ENCODE measurements around the gene ZNF513. TPM values are rescaled to one million over a fixed set of nuclear protein-coding genes. Genes with fewer than 3 reads are reported as not detected.

ZNF513 gene
- total RNA-seq, 1 experiment from 2014 or later, result 12.8 TPM

- Histone ChIP-seq H3K9me2 (ENCODE audit: insufficient read depth) (no peaks in the 10 kb centered on the region), H3K4me3 (replicated peaks in 1 of 2; ENCODE audit: low read depth in 1 of 2, low read length in 2 of 2) (no peak overlapping the region), H3K9me3 (ENCODE audit: control insufficient read depth in 1 of 2, insufficient read depth in 1 of 2, low read depth in 1 of 2, low read length in 2 of 2) (no peaks in the 10 kb centered on the region), H3K27ac (ENCODE audit: low read depth, low read length) (no peak overlapping the region), H3K36me3 (ENCODE audit: control insufficient read depth in 1 of 2, insufficient read depth in 2 of 2, low read length in 2 of 2) (peaks cover 7 to 16% of the 10 kb centered on the region in 2 experiments; a peak in 2 of 4 replicates), H3K4me2 (ENCODE audit: low read length) (no peak overlapping the region), H3K9ac (ENCODE audit: low read length) (no peak overlapping the region), H3K27me3 (ENCODE audit: insufficient read depth, low read length) (no peaks in the 10 kb centered on the region), H2AFZ (ENCODE audit: low read depth, low read length, poor library complexity, severe bottlenecking) (no peak overlapping the region), H3K4me1 (ENCODE audit: control insufficient read depth in 1 of 2, insufficient read depth in 2 of 2, low read length in 2 of 2) (peaks cover 2 to 4% of the 10 kb centered on the region in 2 experiments; a peak in 2 of 4 replicates), H4K20me1 (ENCODE audit: insufficient read depth) (peaks cover 25% of the 10 kb centered on the region; the same call in 1 of the 2 replicates), H3K79me2 (ENCODE audit: insufficient read depth, low read length) (peaks cover 100% of the 10 kb centered on the region)
- ChIA-PET RAD21 (ENCODE audit: low non-redundant PET in 1 of 2, low total read pairs in 2 of 2, uncharacterized antibody in 2 of 2, unreplicated experiment in 2 of 2) (no interaction called here), CTCF (no interaction called here), POLR2A (no interaction called here)
- no peak for DNase-seq (ENCODE audit: low read depth, low spot score)
- no peak for ATAC-seq
- no TSS peak for BruUV-seq (replicated peaks)
- intact Hi-C loops (cut with micrococcal nuclease), result no loop called here
- no peak for TF ChIP-seq SIN3A (IDR thresholded peaks at IDR 0.05; ENCODE audit: low read depth)
- TF ChIP-seq, protein P1, sequence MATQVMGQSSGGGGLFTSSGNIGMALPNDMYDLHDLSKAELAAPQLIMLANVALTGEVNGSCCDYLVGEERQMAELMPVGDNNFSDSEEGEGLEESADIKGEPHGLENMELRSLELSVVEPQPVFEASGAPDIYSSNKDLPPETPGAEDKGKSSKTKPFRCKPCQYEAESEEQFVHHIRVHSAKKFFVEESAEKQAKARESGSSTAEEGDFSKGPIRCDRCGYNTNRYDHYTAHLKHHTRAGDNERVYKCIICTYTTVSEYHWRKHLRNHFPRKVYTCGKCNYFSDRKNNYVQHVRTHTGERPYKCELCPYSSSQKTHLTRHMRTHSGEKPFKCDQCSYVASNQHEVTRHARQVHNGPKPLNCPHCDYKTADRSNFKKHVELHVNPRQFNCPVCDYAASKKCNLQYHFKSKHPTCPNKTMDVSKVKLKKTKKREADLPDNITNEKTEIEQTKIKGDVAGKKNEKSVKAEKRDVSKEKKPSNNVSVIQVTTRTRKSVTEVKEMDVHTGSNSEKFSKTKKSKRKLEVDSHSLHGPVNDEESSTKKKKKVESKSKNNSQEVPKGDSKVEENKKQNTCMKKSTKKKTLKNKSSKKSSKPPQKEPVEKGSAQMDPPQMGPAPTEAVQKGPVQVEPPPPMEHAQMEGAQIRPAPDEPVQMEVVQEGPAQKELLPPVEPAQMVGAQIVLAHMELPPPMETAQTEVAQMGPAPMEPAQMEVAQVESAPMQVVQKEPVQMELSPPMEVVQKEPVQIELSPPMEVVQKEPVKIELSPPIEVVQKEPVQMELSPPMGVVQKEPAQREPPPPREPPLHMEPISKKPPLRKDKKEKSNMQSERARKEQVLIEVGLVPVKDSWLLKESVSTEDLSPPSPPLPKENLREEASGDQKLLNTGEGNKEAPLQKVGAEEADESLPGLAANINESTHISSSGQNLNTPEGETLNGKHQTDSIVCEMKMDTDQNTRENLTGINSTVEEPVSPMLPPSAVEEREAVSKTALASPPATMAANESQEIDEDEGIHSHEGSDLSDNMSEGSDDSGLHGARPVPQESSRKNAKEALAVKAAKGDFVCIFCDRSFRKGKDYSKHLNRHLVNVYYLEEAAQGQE (IDR thresholded peaks at IDR 0.05; ENCODE audit: low read depth), result no peak
Measured at GRCh38 chr2:27393225-27393624, 12.7 kb upstream of the ZNF513 start.

DNA sequence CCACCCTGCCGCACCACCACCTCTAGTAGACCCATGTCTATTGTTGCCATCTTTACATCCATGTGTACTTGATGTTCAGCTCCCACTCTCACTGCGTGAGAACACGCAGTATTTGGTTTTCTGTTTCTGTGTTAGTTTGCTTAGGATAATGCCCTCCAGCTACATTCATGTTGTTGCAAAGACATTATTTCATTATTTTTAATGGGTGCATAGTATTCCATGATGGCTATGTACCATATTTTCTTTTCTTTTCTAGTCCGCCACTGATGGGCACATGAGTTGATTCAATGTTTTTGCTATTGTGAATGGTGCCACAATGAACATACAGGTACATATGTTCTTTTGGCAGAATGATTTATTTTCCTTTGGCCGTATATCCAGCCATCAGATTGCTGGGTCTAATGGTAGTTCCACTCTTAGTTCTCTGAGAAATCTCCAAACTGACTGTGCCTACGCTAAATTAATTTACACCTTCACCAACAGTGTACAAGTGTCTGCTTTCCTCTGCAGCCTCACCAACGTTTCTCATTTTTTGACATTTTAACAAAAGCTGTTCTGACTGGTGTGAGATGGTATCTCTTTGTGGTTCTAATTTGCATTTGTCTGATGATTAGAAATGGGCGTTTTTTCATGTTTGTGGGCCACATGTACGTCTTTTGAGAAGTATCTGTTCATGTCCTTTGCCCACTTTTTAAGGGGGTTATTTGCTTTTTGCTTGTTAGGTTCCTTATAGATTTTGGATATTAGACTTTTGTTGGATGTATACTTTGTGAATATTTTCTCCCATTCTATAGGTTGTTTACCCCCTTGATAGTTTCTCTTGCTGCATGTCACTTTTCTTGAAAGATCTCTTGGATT is 10.5 kb upstream of the ZNF513 start:
- H3K4me3 ChIP-seq (replicated peaks in 1 of 2; ENCODE audit: low read depth in 1 of 2, low read length in 2 of 2), result no peak overlapping the region
- H3K27ac ChIP-seq (ENCODE audit: low read depth, low read length), result no peak overlapping the region
- H3K4me2 ChIP-seq (ENCODE audit: low read length), result no peak overlapping the region
- CTCF ChIA-PET, result no interaction called here
- H4K20me1 ChIP-seq (ENCODE audit: insufficient read depth), result peaks cover 10% of the 10 kb centered on the region; the same call in 1 of the 2 replicates
- intact Hi-C loops (cut with micrococcal nuclease), result no loop called here
- ATAC-seq, result no peak
- H3K9me2 ChIP-seq (ENCODE audit: insufficient read depth), result no peaks in the 10 kb centered on the region
- H3K27me3 ChIP-seq (ENCODE audit: insufficient read depth, low read length), result no peaks in the 10 kb centered on the region
- no peak for DNase-seq (ENCODE audit: low read depth, low spot score)
- H3K79me2 ChIP-seq (ENCODE audit: insufficient read depth, low read length), result peaks cover 99% of the 10 kb centered on the region
- no peak overlapping the region for H3K9ac ChIP-seq (ENCODE audit: low read length)
- H2AFZ ChIP-seq (ENCODE audit: low read depth, low read length, poor library complexity, severe bottlenecking), result no peak overlapping the region
- H3K36me3 ChIP-seq (ENCODE audit: control insufficient read depth in 1 of 2, insufficient read depth in 2 of 2, low read length in 2 of 2), result peaks cover 7 to 24% of the 10 kb centered on the region in 2 experiments; a peak in 2 of 4 replicates
- H3K4me1 ChIP-seq (ENCODE audit: control insufficient read depth in 1 of 2, insufficient read depth in 2 of 2, low read length in 2 of 2), result peaks cover 2 to 4% of the 10 kb centered on the region in 2 experiments; a peak in 2 of 4 replicates
- no TSS peak for BruUV-seq (replicated peaks)
- POLR2A ChIA-PET, result no interaction called here
- no peaks in the 10 kb centered on the region for H3K9me3 ChIP-seq (ENCODE audit: control insufficient read depth in 1 of 2, insufficient read depth in 1 of 2, low read depth in 1 of 2, low read length in 2 of 2)
- RAD21 ChIA-PET (ENCODE audit: low non-redundant PET in 1 of 2, low total read pairs in 2 of 2, uncharacterized antibody in 2 of 2, unreplicated experiment in 2 of 2), result no interaction called here
- no peak for TF ChIP-seq SP1 (IDR thresholded peaks at IDR 0.05; ENCODE audit: low read depth)
- TF ChIP-seq, protein P2, sequence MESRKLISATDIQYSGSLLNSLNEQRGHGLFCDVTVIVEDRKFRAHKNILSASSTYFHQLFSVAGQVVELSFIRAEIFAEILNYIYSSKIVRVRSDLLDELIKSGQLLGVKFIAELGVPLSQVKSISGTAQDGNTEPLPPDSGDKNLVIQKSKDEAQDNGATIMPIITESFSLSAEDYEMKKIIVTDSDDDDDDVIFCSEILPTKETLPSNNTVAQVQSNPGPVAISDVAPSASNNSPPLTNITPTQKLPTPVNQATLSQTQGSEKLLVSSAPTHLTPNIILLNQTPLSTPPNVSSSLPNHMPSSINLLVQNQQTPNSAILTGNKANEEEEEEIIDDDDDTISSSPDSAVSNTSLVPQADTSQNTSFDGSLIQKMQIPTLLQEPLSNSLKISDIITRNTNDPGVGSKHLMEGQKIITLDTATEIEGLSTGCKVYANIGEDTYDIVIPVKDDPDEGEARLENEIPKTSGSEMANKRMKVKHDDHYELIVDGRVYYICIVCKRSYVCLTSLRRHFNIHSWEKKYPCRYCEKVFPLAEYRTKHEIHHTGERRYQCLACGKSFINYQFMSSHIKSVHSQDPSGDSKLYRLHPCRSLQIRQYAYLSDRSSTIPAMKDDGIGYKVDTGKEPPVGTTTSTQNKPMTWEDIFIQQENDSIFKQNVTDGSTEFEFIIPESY (IDR thresholded peaks at IDR 0.05; ENCODE audit: extremely low read depth, insufficient replicate concordance, low read length), result no peak
- no peak for TF ChIP-seq JUND (IDR thresholded peaks at IDR 0.05)
- no peak for TF ChIP-seq YY1 (IDR thresholded peaks at IDR 0.05; ENCODE audit: extremely low read depth, insufficient replicate concordance, low read depth, low read length)
- TF ChIP-seq, protein P1 (IDR thresholded peaks at IDR 0.05; ENCODE audit: low read depth), result no peak
- TF ChIP-seq MAX (IDR thresholded peaks at IDR 0.05), result no peak
- TF ChIP-seq ZFX (IDR thresholded peaks at IDR 0.05), result no peak
